Brain pericyte (primary cell): ENCODE data around the gene FGF14.
"Not testable (repeated sequence)": the region's sequence is repeated elsewhere in the genome, so short reads cannot be mapped to it uniquely, and the experiment has no call there.

ENCODE experiments used
- DNase-seq: peaks from one replicate; pipeline ENCODE4 v3.0.0-alpha.2; 2012; ENCODE audit warnings: low read depth, low spot score

Gene FGF14

GRCh38 chr13:101868585-101869469 is 533.0 kb downstream of the FGF14 start:
- no peak for DNase-seq

GRCh38 chr13:101866889-101867581 is 534.8 kb downstream of the FGF14 start:
- no peak for DNase-seq

GRCh38 chr13:101858860-101859259 is 543.0 kb downstream of the FGF14 start:
- DNase-seq, result no peak

GRCh38 chr13:101846701-101847100 is 555.1 kb downstream of the FGF14 start:
- no peak for DNase-seq

- no peak for DNase-seq
These were observed 555.6 kb downstream of the FGF14 start for GRCh38 chr13:101846249-101846648.

- DNase-seq, result no peak
These were observed 556.4 kb downstream of the FGF14 start for GRCh38 chr13:101845245-101846020.

DNA sequence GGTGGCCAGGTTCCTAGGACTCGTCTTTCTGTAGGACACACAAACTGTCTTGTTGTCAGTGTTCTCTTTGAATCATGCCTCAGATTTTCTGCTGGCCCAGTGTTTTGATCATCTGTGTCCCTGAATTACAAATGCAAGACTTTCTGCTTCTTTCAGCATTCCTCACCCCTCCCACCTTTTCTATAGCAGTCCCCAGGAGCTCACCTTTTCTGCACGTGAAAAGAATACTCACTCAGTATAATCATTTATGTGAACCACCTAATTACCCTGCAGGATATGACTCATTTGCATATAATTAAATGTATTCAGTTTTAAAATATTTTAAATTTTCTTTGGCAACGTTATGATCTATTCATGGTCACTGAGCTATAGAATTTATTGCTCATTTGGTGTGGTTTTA is 560.1 kb downstream of the FGF14 start:
- DNase-seq, result no peak

- peak; percentile 38 for DNase-seq
These were observed 563.5 kb downstream of the FGF14 start for GRCh38 chr13:101838323-101838722.

DNA sequence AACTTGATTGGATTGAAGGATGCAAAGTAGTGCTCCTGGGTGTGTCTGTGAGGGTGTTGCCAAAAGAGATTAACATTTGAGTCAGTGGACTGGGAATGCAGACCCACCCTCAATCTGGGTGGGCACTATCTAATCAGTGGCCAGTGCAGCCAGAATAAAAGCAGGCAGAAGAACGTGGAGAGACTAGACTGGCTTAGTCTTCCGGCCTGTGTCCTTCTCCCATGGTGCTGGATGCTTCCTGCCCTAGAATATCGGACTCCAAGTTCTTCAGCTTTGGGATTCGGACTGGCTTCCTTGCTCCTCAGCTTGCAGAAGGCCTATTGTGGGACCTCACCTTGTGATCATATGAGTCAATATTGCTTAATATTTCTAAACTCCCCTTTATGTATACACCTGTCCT is 564.1 kb downstream of the FGF14 start:
- DNase-seq, result not testable (repeated sequence)

- DNase-seq, result no peak
These were observed 564.6 kb downstream of the FGF14 start for GRCh38 chr13:101837288-101837687.

DNA sequence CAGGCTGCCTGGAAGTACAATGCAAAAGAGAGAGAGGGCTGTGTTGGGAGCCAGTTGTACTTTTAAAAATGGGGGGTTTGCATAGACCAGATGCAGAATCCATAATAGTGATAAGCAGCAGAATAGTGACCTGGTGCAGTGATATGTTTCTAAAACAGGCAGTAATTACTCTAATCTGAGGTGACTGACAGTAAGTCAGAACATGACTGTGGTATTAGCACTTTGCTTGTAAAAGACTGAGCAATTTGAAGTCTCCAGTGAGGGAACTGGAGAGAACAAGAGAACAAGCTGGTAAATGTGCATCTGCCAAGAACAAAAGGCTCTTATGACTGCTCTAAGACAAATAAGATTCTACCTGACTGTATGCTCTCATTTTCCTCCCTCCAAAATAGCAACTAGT is 565.9 kb downstream of the FGF14 start:
- DNase-seq, result no peak

GRCh38 chr13:101833671-101834070 is 568.2 kb downstream of the FGF14 start:
- no peak for DNase-seq

GRCh38 chr13:101830035-101830434 is 571.8 kb downstream of the FGF14 start:
- no peak for DNase-seq

DNA sequence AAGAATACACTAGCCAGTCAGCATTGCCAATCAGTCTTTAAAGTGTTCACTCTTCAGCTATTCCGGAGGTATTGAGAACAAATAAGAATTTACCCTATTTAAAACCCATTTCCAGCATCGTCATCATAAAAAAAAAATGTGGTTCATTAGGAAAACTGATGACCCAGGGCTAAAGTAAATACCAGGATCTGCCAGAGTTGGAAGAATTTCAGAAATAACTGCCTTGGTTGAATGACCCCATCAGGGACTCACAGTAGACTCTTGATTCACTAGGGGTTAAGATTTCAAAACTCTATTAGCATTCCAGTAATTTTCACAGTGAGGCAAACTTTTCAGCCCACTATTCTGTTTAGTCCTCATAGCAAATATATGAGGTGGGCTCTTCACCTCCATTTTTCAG is 572.4 kb downstream of the FGF14 start:
- DNase-seq, result no peak

DNA sequence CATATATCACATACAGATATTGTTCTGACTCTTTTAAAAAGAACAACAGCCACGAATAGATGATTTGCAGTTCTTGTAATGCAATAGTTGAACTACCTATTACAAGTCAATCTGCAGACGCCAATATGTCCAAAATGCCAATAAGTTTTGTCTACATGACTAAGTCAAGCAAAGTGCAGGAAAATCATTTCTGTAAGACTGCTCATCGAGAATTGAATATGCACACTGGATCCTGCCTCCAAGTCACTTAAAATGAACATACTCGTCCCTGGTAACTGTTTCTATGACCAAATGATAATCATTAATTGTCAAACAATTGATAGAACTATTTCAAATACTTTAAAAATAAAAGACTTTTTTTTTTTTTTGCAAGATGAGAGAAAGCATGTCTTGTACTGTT is 573.7 kb downstream of the FGF14 start:
- no peak for DNase-seq

GRCh38 chr13:101817898-101818297 is 584.0 kb downstream of the FGF14 start:
- no peak for DNase-seq

- DNase-seq, result no peak
These were observed 590.0 kb downstream of the FGF14 start for GRCh38 chr13:101811881-101812280.

DNA sequence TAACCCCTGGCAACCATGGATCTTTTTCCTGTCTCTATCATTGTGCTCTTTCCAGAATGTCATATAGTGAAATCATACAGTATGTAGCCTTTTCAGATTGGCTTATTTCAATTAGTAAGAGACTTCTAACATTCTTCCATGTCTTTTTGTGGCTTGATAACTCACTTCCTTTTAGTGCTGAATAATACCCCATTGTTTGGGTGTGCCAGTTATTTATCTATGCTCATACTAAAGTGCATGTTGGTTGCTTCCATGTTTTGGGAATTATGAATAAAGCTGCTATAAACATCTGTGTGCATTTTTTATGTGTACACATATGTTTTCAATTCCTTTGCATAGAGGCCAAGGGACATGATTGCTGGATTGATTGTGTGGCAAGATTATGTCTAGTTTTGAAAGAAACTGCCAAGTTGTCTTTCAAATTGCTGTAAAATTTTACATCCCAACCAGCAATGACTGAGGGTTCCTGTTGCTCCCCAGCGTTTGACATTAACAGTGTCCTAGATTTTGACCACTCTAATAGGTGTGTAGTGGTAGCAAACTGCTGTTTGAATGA is 590.5 kb downstream of the FGF14 start:
- no peak for DNase-seq

GRCh38 chr13:101799196-101799595 is 602.7 kb downstream of the FGF14 start:
- no peak for DNase-seq

- no peak for DNase-seq
These were observed 603.4 kb downstream of the FGF14 start for GRCh38 chr13:101798437-101798836.

GRCh38 chr13:101795460-101795859 is 606.4 kb downstream of the FGF14 start:
- DNase-seq, result no peak

GRCh38 chr13:101795025-101795424 is 606.8 kb downstream of the FGF14 start:
- no peak for DNase-seq
